NT2/D1 (cell line): ENCODE results near the gene C17orf75.

Source experiments
- SUZ12 ChIP-seq: IDR thresholded peaks from 2 replicates; pipeline ENCODE4 v1.6.1; 2011; ENCODE audit not compliant: insufficient read length, insufficient read depth; ENCODE audit errors: extremely low read depth
- YY1 ChIP-seq: IDR thresholded peaks from 2 replicates; pipeline ENCODE4 v1.6.1; 2011; ENCODE audit not compliant: insufficient read length, insufficient read depth
- ZNF274 ChIP-seq: IDR thresholded peaks from 2 replicates; pipeline ENCODE4 v1.6.1; 2011; ENCODE audit warnings: mild to moderate bottlenecking, low read depth, low read length

- TF ChIP-seq ZNF274 (no peak), YY1 (no peak), SUZ12 (no peak)
Observed at GRCh38 chr17:32350666-32351418, 8.9 kb upstream of the C17orf75 start.
